ENCODE measurements around the gene KLHL22.

DNA sequence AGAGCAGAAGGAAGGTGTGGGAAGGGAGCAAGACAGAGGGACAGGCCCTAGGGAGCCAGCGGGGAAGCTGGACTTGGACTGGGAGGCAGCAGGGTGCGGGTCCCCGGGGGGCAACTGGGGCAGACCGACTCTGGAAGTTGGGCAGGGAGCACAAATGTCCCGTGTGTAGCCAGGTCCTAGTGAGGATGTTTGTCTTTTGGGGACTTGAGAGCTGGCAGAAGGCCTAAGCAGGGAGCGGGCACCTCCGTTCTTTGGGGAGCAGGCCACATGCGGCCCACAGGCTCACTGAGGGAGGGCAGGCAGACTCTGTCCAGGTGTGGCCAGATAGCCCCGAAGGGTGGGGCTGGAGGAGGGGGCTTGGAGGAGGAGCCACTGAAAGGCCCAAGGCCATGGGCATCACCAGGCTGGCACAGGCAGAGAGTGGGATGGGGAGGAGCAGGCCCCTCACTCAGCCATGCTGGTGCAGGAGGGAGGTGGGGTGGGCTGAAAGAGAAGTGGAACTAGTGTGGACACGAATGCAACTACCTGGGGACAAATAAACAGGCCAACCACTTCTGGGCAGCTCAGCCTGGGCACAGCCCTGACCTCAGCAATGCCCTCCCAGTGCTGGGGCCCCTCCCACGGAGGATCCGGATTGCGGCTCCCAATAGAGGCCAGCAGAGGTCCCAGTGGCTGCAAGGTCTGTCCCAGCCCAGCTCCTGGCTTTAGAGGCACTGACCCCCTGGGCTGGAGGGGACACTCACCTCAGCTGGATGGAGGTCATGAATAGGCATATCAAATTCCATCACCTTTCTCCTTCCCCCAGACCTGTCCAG is 56.7 kb downstream of the KLHL22 start:
- TF ChIP-seq POLR2AphosphoS5 (IDR thresholded peaks at IDR 0.05; ENCODE audit: low read depth, low read length), result no peak
- TF ChIP-seq POLR2A (IDR thresholded peaks at IDR 0.05; ENCODE audit: low read depth, low read length), result no peak

Data from GM12892 (cell line).